Measurements from ENCODE around the gene LY6G5B.

- TF ChIP-seq POLR2AphosphoS5 (IDR thresholded peaks at IDR 0.05) (no peak), CTCF (IDR thresholded peaks at IDR 0.05) (no peak)
Observed at GRCh38 chr6:31705931-31706330, 36.2 kb downstream of the LY6G5B start.
